ENCODE data around the gene GPR31. TPM values are rescaled to one million over a fixed set of nuclear protein-coding genes. Genes with fewer than 3 reads are reported as not detected.

The GPR31 gene
- total and polyA plus RNA-seq, 2 donors (not counting 3 experiments of a cell fraction or from before 2014, with no cell fraction given), result not detected

DNA sequence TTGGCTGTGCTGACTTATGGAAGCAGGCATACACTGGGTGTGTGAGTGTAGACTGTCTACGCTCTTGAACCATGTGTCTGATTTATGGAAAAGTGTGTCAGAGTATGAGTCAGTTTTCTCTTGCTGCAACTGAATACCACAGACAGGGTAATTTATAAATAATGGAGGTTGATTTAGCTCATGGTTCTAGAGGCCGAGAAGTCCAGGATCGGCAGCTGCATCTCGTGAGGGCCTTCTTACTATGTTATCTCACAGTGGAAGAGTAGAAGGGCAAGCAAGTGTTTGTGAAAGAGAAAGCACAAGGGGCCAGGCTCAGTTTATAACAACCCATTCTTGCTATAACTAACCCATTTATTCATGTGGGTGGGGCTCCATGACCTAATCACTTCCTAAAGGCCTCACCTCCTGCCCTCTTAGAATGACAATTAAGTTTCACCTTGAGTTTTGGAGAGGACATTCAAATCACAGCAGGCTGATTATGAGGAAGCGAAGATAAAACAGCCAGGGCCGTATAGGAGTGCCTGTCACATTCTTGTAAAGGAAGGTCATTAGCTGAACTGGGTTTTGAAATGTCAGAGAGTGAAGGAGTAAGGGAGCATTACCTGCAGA is 6.7 kb downstream of the GPR31 start:
- FAIRE-seq (no peak), DNase-seq (ENCODE audit: low read depth, low spot score) (no peak)
- Histone ChIP-seq H3K4me3 (replicated peaks in 1 of 3; ENCODE audit: insufficient read depth in 1 of 3, low read depth in 1 of 3, low read length in 3 of 3) (no peak overlapping the region), H3K4me1 (ENCODE audit: control insufficient read depth, extremely low read depth, insufficient read depth, low read length) (peaks cover 4% of the 10 kb centered on the region), H3K27me3 (ENCODE audit: control insufficient read depth in 2 of 2, insufficient read depth in 2 of 2, low read length in 2 of 2) (no peaks in the 10 kb centered on the region), H3K9ac (replicated peaks; ENCODE audit: extremely low read depth, insufficient read depth, low read length) (no peak overlapping the region), H2AFZ (ENCODE audit: low read depth, low read length) (no peak overlapping the region), H4K20me1 (replicated peaks; ENCODE audit: control insufficient read depth, extremely low read depth, insufficient read depth, low read length) (no peaks in the 10 kb centered on the region), H3K4me2 (ENCODE audit: insufficient read depth, low read length) (no peak overlapping the region), H3K79me2 (ENCODE audit: control insufficient read depth, insufficient read depth, low read length) (no peaks in the 10 kb centered on the region), H3K9me1 (replicated peaks; ENCODE audit: control insufficient read depth, extremely low read depth, insufficient read depth, low read length) (no peaks in the 10 kb centered on the region), H3K27ac (ENCODE audit: insufficient read depth, low read depth, low read length) (no peak overlapping the region), H3K36me3 (ENCODE audit: control insufficient read depth in 2 of 2, extremely low read depth in 1 of 2, insufficient read depth in 2 of 2, low read length in 2 of 2) (no peaks in the 10 kb centered on the region), H3K9me3 (replicated peaks; ENCODE audit: control insufficient read depth, insufficient read depth, low read length) (no peaks in the 10 kb centered on the region)
- TF ChIP-seq GATA2 (IDR thresholded peaks at IDR 0.05; ENCODE audit: insufficient read depth, insufficient read length, low read depth, low read length) (no peak), MYC (IDR thresholded peaks at IDR 0.05; ENCODE audit: low read depth, low read length) (no peak), FOS (IDR thresholded peaks at IDR 0.05; ENCODE audit: borderline replicate concordance, insufficient read depth, low read length) (no peak), EZH2 (IDR thresholded peaks at IDR 0.05; ENCODE audit: borderline replicate concordance, low read depth, low read length, severe bottlenecking) (no peak), POLR2AphosphoS5 (IDR thresholded peaks at IDR 0.05; ENCODE audit: insufficient read depth, low read depth, low read length) (no peak)
- POLR2A ChIA-PET, result no interaction called here
- no TSS peak for BruUV-seq (replicated peaks)
- dilution Hi-C loops (cut with MboI; ENCODE audit: extremely low pct_ligation_motif_present, low sequenced_read_pairs), result no loop called here
- intact Hi-C loops (cut with micrococcal nuclease), result no loop called here
- CTCF ChIA-PET, result no interaction called here

DNA sequence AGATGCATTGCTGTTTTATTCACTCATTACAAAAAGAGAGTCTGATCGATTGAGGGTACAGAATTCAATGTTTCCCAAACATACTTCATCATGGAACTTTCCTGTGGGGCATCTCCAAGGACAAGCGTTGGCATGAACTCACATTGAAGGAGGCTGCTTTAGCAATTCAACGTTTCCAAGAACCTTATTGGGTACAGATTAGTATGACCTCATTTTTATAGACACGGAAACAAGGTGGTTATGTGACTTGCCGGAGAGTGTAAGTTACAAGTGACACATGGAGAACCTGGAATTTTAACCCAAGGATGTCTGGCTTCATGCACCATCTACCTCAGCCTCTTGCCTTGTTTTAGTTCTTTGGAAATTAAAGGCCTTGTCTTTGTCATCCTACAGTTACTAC is 8.8 kb downstream of the GPR31 start:
- no TSS peak for BruUV-seq (replicated peaks)
- H3K79me2 ChIP-seq (ENCODE audit: control insufficient read depth, insufficient read depth, low read length), result no peaks in the 10 kb centered on the region
- H3K4me3 ChIP-seq (replicated peaks in 1 of 3; ENCODE audit: insufficient read depth in 1 of 3, low read depth in 1 of 3, low read length in 3 of 3), result no peak overlapping the region
- ChIA-PET POLR2A (no interaction called here), CTCF (no interaction called here)
- no peaks in the 10 kb centered on the region for H3K9me1 ChIP-seq (replicated peaks; ENCODE audit: control insufficient read depth, extremely low read depth, insufficient read depth, low read length)
- H3K9me3 ChIP-seq (replicated peaks; ENCODE audit: control insufficient read depth, insufficient read depth, low read length), result no peaks in the 10 kb centered on the region
- peaks cover 4% of the 10 kb centered on the region for H3K4me1 ChIP-seq (ENCODE audit: control insufficient read depth, extremely low read depth, insufficient read depth, low read length)
- H2AFZ ChIP-seq (ENCODE audit: low read depth, low read length), result no peak overlapping the region
- intact Hi-C loops (cut with micrococcal nuclease) (no loop called here), dilution Hi-C loops (cut with MboI; ENCODE audit: extremely low pct_ligation_motif_present, low sequenced_read_pairs) (no loop called here)
- no peak overlapping the region for H3K4me2 ChIP-seq (ENCODE audit: insufficient read depth, low read length)
- H4K20me1 ChIP-seq (replicated peaks; ENCODE audit: control insufficient read depth, extremely low read depth, insufficient read depth, low read length), result no peaks in the 10 kb centered on the region
- H3K9ac ChIP-seq (replicated peaks; ENCODE audit: extremely low read depth, insufficient read depth, low read length), result no peak overlapping the region
- FAIRE-seq (no peak), DNase-seq (ENCODE audit: low read depth, low spot score) (no peak)
- no peak overlapping the region for H3K27ac ChIP-seq (ENCODE audit: insufficient read depth, low read depth, low read length)
- TF ChIP-seq MYC (IDR thresholded peaks at IDR 0.05; ENCODE audit: low read depth, low read length), result no peak
- TF ChIP-seq GATA2 (IDR thresholded peaks at IDR 0.05; ENCODE audit: insufficient read depth, insufficient read length, low read depth, low read length), result no peak
- TF ChIP-seq POLR2AphosphoS5 (IDR thresholded peaks at IDR 0.05; ENCODE audit: insufficient read depth, low read depth, low read length), result no peak
- TF ChIP-seq, protein P1, sequence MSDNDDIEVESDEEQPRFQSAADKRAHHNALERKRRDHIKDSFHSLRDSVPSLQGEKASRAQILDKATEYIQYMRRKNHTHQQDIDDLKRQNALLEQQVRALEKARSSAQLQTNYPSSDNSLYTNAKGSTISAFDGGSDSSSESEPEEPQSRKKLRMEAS (IDR thresholded peaks at IDR 0.05; ENCODE audit: insufficient read depth, insufficient read length), result no peak
- TF ChIP-seq POLR2A (IDR thresholded peaks at IDR 0.05; ENCODE audit: low read depth, low read length), result no peak
- TF ChIP-seq, protein P2, sequence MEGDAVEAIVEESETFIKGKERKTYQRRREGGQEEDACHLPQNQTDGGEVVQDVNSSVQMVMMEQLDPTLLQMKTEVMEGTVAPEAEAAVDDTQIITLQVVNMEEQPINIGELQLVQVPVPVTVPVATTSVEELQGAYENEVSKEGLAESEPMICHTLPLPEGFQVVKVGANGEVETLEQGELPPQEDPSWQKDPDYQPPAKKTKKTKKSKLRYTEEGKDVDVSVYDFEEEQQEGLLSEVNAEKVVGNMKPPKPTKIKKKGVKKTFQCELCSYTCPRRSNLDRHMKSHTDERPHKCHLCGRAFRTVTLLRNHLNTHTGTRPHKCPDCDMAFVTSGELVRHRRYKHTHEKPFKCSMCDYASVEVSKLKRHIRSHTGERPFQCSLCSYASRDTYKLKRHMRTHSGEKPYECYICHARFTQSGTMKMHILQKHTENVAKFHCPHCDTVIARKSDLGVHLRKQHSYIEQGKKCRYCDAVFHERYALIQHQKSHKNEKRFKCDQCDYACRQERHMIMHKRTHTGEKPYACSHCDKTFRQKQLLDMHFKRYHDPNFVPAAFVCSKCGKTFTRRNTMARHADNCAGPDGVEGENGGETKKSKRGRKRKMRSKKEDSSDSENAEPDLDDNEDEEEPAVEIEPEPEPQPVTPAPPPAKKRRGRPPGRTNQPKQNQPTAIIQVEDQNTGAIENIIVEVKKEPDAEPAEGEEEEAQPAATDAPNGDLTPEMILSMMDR (IDR thresholded peaks at IDR 0.05; ENCODE audit: extremely low read depth in 1 of 2, insufficient read depth in 1 of 2, low read depth in 1 of 2, low read length in 2 of 2), result no peak
- no peak for TF ChIP-seq FOS (IDR thresholded peaks at IDR 0.05; ENCODE audit: borderline replicate concordance, insufficient read depth, low read length)
- no peak for TF ChIP-seq JUN (IDR thresholded peaks at IDR 0.05; ENCODE audit: borderline replicate concordance, insufficient read depth, insufficient read length, low read depth)
- no peak for TF ChIP-seq EZH2 (IDR thresholded peaks at IDR 0.05; ENCODE audit: borderline replicate concordance, low read depth, low read length, severe bottlenecking)
- H3K36me3 ChIP-seq (ENCODE audit: control insufficient read depth in 2 of 2, extremely low read depth in 1 of 2, insufficient read depth in 2 of 2, low read length in 2 of 2), result no peaks in the 10 kb centered on the region
- H3K27me3 ChIP-seq (ENCODE audit: control insufficient read depth in 2 of 2, insufficient read depth in 2 of 2, low read length in 2 of 2), result no peaks in the 10 kb centered on the region
